Renal cortex interstitium (tissue), 11 donors: ENCODE measurements around the gene SPATA3. TPM values are rescaled to one million over a fixed set of nuclear protein-coding genes. Genes with fewer than 3 reads are reported as not detected.
"Not testable (repeated sequence)": the region's sequence is repeated elsewhere in the genome, so short reads cannot be mapped to it uniquely, and the experiment has no call there.

Experiments
- DNase-seq, 11 donors: peaks; one replicate each; pipeline ENCODE4 v3.0.0-alpha.2; 2013; ENCODE audit warnings: low read depth in 9 of 11, low spot score in 4 of 11; ENCODE audit errors: extremely low read depth in 1 of 11
- polyA plus RNA-seq, 3 donors: library from polyadenylated mRNA; unstranded; fragments of 120-200 nt; gene quantifications; one replicate each; pipeline ENCODE4 v1.2.1, GENCODE V29; 2013; ENCODE audit not compliant: insufficient read length in 3 of 3

The SPATA3 gene
- polyA plus RNA-seq, 3 donors, result not detected

- peak; percentile 38 to 74 (median 58) for DNase-seq
These were observed 8.5 kb upstream of the SPATA3 start for GRCh38 chr2:230987137-230988020.

- no peak for DNase-seq
These were observed 6.2 kb upstream of the SPATA3 start for GRCh38 chr2:230989731-230990130.

- no peak for DNase-seq
These were observed 5.6 kb upstream of the SPATA3 start for GRCh38 chr2:230990131-230990898.

GRCh38 chr2:230990899-230991150, 5.1 kb upstream of the SPATA3 start:
- DNase-seq, result no peak

GRCh38 chr2:230991598-230991997, 4.3 kb upstream of the SPATA3 start:
- DNase-seq, result no peak

GRCh38 chr2:230996661-230997060, 740 bp downstream of the SPATA3 start:
- DNase-seq, result no peak

- no peak for DNase-seq
These were observed 3.0 kb downstream of the SPATA3 start for GRCh38 chr2:230998882-230999281.

GRCh38 chr2:230999477-230999876, 3.6 kb downstream of the SPATA3 start:
- DNase-seq, result no peak

GRCh38 chr2:231000211-231000904, 4.4 kb downstream of the SPATA3 start:
- no peak for DNase-seq

GRCh38 chr2:231001036-231001435, 5.1 kb downstream of the SPATA3 start:
- DNase-seq, result no peak

- DNase-seq, result no peak
These were observed 6.0 kb downstream of the SPATA3 start for GRCh38 chr2:231001921-231002320.

- DNase-seq, result no peak
These were observed 6.7 kb downstream of the SPATA3 start for GRCh38 chr2:231002641-231003040.

- DNase-seq, result no peak
These were observed 7.3 kb downstream of the SPATA3 start for GRCh38 chr2:231003186-231003585.

GRCh38 chr2:231004930-231005329, 9.0 kb downstream of the SPATA3 start:
- DNase-seq, result not testable (repeated sequence)

GRCh38 chr2:231007286-231008098, 11.6 kb downstream of the SPATA3 start:
- no peak for DNase-seq

- DNase-seq, result no peak
These were observed 12.2 kb downstream of the SPATA3 start for GRCh38 chr2:231008131-231008530.

GRCh38 chr2:231009236-231009919, 13.5 kb downstream of the SPATA3 start:
- no peak for DNase-seq

- no peak for DNase-seq
These were observed 14.3 kb downstream of the SPATA3 start for GRCh38 chr2:231010201-231010730.
